NCI-H2227 (cell line): ENCODE measurements around the gene CHMP2A.
"Not testable (repeated sequence)": the region's sequence is repeated elsewhere in the genome, so short reads cannot be mapped to it uniquely, and the experiment has no call there.

Experiments
- DNase-seq: peaks from one replicate; lab custom pipeline; 2025; ENCODE audit not compliant: unreplicated experiment; lab: John Stamatoyannopoulos, UW

Gene CHMP2A

GRCh38 chr19:58513694-58514563 is 41.0 kb downstream of the CHMP2A start:
- peak; percentile 100 for DNase-seq

- no peak for DNase-seq
Measured at GRCh38 chr19:58513213-58513693, 41.7 kb downstream of the CHMP2A start.

GRCh38 chr19:58511353-58512208 is 43.3 kb downstream of the CHMP2A start, which contains the start of gene SLC27A5:
Gene SLC27A5 (minus strand): TSS chr19:58511992. CDS start chr19:58511955, 37 bp downstream.
- DNase-seq: no peak

GRCh38 chr19:58510084-58510862 is 44.6 kb downstream of the CHMP2A start:
- DNase-seq: no peak

- DNase-seq: no peak
Measured at GRCh38 chr19:58509731-58510083, 45.2 kb downstream of the CHMP2A start.

GRCh38 chr19:58507602-58508223 is 47.2 kb downstream of the CHMP2A start:
- not testable (repeated sequence) for DNase-seq
